Fibroblast of lung (primary cell): Measurements from ENCODE around the gene C10orf88. TPM values are rescaled to one million over a fixed set of nuclear protein-coding genes. Genes with fewer than 3 reads are reported as not detected.

Experiments used
- DNase-seq, 2 donors: peaks; one replicate each; pipeline versions ENCODE4 v3.0.0 to v3.0.0-alpha.2; 2010; ENCODE audit warnings: low read depth in 2 of 2
- H2AFZ ChIP-seq: 2 replicates; pipeline ENCODE4 v1.5.1; 2012; ENCODE audit warnings: low read length, control low read depth, inconsistent platforms
- H3K27ac ChIP-seq: 2 replicates; pipeline ENCODE4 v1.5.1; 2011; ENCODE audit warnings: low read length, control low read depth; ENCODE audit not compliant: insufficient read depth
- H3K27me3 ChIP-seq: 2 replicates; pipeline ENCODE4 v1.5.1; 2011; ENCODE audit warnings: mild to moderate bottlenecking, low read length; ENCODE audit not compliant: control insufficient read depth, insufficient read depth
- H3K36me3 ChIP-seq: 2 replicates; pipeline ENCODE4 v1.5.1; 2011; ENCODE audit warnings: low read length; ENCODE audit not compliant: control insufficient read depth, insufficient read depth
- H3K4me1 ChIP-seq: 2 replicates; pipeline ENCODE4 v1.5.1; 2011; ENCODE audit warnings: low read length; ENCODE audit not compliant: control insufficient read depth, insufficient read depth; ENCODE audit errors: extremely low read depth
- H3K4me2 ChIP-seq: 2 replicates; pipeline ENCODE4 v1.5.1; 2011; ENCODE audit warnings: low read length, control low read depth; ENCODE audit not compliant: insufficient read depth; ENCODE audit errors: extremely low read depth
- H3K4me3 ChIP-seq, 4 experiments: fragments of 200-600 bp in 1 of 4; sonication (generic) in 1 of 4; replicated peaks in 1 of 4; 2 replicates each; pipeline ENCODE4 v1.5.1; 2011 to 2016; ENCODE audit warnings: low read length in 4 of 4, low read depth in 3 of 4, mild to moderate bottlenecking in 3 of 4, control low read depth in 2 of 4, inconsistent platforms in 1 of 4, mixed read lengths in 1 of 4; ENCODE audit not compliant: insufficient read depth in 1 of 4; ENCODE audit errors: control extremely low read depth in 1 of 4
- H3K79me2 ChIP-seq: 2 replicates; pipeline ENCODE4 v1.5.1; 2012; ENCODE audit warnings: mild to moderate bottlenecking, low read length, inconsistent platforms; ENCODE audit not compliant: control insufficient read depth, insufficient read depth
- H3K9ac ChIP-seq: 2 replicates; pipeline ENCODE4 v1.5.1; 2011; ENCODE audit warnings: mild to moderate bottlenecking, low read length, control low read depth; ENCODE audit not compliant: insufficient read depth
- H3K9me3 ChIP-seq: 2 replicates; pipeline ENCODE4 v1.5.1; 2012; ENCODE audit warnings: low read depth, low read length; ENCODE audit not compliant: control insufficient read depth, insufficient read depth
- H4K20me1 ChIP-seq: 2 replicates; pipeline ENCODE4 v1.5.1; 2011; ENCODE audit warnings: low read length; ENCODE audit not compliant: control insufficient read depth, insufficient read depth; ENCODE audit errors: extremely low read depth
- EZH2 ChIP-seq: IDR thresholded peaks from 2 replicates; pipeline ENCODE4 v1.5.1; 2012; ENCODE audit warnings: low read length, control low read depth, mild to moderate bottlenecking; ENCODE audit errors: missing control alignments
- polyA minus RNA-seq: library from RNA; depleted of rRNA, polyadenylated mRNA; stranded (reverse); fragments of >200 nt; gene quantifications from 2 replicates; pipeline ENCODE4 v1.2.3, GENCODE V29; 2011; ENCODE audit warnings: low replicate concordance
- polyA plus RNA-seq, 2 donors: library from polyadenylated mRNA; depleted of rRNA in 1 of 2; stranded (reverse) in 1 of 2; unstranded in 1 of 2; fragments of >200 nt; gene quantifications; 2 replicates each; pipeline ENCODE4 v1.2.1, GENCODE V29; 2011 to 2012; ENCODE audit warnings: missing spikeins in 1 of 2
- total RNA-seq: library from RNA; depleted of rRNA; stranded (reverse); fragments of >200 nt; gene quantifications from 2 replicates; pipeline ENCODE4 v1.2.1, GENCODE V29; 2014
- TF ChIP-seq, protein P1 (sequence below), 2 donors: IDR thresholded peaks in 1 of 2; conservative IDR thresholded peaks in 1 of 2; 1 replicate in 1 of 2; 2 replicates in 1 of 2; pipeline ENCODE4 v1.5.1; 2011 to 2012; ENCODE audit warnings: low read length in 2 of 2, control low read depth in 1 of 2, inconsistent platforms in 1 of 2, low read depth in 1 of 2, mild to moderate bottlenecking in 1 of 2

The C10orf88 gene, protein sequence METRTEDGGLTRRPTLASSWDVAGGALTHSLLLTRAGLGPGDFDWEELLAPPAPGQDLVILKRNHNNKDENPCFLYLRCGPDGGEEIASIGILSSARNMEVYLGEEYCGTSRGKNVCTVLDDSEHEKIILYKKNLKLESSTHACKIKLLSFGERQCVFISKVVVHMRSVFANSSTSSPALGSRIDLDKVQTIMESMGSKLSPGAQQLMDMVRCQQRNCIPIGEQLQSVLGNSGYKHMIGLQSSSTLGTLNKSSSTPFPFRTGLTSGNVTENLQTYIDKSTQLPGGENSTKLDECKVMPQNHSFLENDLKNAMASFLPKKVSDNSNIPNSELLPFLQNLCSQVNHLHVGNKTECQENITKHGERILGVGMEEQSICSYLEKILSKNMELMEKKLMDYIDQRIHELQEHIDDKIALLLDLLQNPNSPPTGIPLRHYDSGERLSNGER
- total RNA-seq (13.1 and 25.1 TPM in 2 replicates), polyA plus RNA-seq (7.1 and 9.2 TPM in 2 replicates), polyA minus RNA-seq (0.24 and 2.6 TPM in 2 replicates)
- 8.0 and 8.6 TPM in 2 replicates for polyA plus RNA-seq (2012)

DNA sequence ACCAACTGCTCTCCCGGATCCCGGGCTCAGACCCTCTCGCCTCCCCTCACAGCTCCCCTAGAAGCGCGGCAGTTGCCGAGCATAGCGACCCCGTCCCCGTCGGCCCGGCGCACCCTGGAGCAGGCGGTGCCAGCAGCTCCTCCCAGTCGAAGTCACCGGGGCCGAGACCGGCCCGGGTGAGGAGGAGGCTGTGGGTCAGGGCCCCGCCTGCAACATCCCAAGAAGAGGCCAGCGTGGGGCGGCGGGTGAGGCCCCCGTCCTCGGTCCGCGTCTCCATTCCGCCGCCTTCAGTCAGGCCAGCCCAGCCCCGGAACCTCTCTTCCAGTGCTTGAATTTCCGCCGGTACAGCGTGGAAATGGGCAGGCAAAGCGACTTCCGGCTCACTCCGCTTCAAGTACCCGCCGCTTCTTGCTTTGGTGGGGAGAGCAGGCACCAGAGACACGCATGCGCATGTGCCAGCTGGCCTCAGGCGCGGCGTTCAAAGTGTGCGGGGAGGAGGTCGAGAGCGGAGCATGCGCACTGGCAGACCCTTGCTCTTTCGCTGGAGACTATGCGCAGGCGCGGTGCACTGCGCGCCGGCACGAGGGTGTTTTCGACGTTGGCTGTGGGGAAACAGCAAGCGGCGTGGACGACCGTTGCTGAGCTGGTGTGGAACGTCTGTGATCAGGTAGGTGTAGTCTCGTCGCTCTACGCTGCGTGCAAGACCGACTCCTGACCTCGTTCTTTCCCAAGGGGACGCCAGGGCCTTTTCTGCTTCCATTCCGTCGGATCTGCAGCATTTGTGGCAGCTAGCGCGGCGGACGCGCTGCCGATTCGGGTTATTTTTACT lies at the start of gene C10orf88:
TSS of gene C10orf88 (minus strand) at position 326 of the 829 bp plus-strand sequence. CDS start at position 277, 49 bp downstream.
- peak within 1 kb of the TSS; percentile 100 for H2AFZ ChIP-seq
- no peaks in the 10 kb centered on the region for H3K36me3 ChIP-seq
- H3K27ac ChIP-seq, result peak within 1 kb of the TSS; percentile 84
- no peaks in the 10 kb centered on the region for H3K9me3 ChIP-seq
- no peaks in the 10 kb centered on the region for H3K4me1 ChIP-seq
- H4K20me1 ChIP-seq, result no peaks in the 10 kb centered on the region
- H3K27me3 ChIP-seq, result no peaks in the 10 kb centered on the region
- peak; percentile 98 to 99 for DNase-seq
- H3K4me2 ChIP-seq, result peak within 1 kb of the TSS; percentile 81
- H3K79me2 ChIP-seq, result peaks cover 2% of the 10 kb centered on the region
- TF ChIP-seq, protein P1, sequence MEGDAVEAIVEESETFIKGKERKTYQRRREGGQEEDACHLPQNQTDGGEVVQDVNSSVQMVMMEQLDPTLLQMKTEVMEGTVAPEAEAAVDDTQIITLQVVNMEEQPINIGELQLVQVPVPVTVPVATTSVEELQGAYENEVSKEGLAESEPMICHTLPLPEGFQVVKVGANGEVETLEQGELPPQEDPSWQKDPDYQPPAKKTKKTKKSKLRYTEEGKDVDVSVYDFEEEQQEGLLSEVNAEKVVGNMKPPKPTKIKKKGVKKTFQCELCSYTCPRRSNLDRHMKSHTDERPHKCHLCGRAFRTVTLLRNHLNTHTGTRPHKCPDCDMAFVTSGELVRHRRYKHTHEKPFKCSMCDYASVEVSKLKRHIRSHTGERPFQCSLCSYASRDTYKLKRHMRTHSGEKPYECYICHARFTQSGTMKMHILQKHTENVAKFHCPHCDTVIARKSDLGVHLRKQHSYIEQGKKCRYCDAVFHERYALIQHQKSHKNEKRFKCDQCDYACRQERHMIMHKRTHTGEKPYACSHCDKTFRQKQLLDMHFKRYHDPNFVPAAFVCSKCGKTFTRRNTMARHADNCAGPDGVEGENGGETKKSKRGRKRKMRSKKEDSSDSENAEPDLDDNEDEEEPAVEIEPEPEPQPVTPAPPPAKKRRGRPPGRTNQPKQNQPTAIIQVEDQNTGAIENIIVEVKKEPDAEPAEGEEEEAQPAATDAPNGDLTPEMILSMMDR (conservative IDR thresholded peaks at IDR 0.05 in 1 of 2, IDR thresholded peaks at IDR 0.05 in 1 of 2; ENCODE audit: low read depth in 1 of 2, low read length in 2 of 2), result no peak
- TF ChIP-seq EZH2, result no peak
- H3K4me3 ChIP-seq, result peak within 1 kb of the TSS; percentile 67 to 92 (median 78)
- peak within 1 kb of the TSS; percentile 84 for H3K9ac ChIP-seq

- Histone ChIP-seq H3K9ac (no peak overlapping the region), H3K4me2 (no peak overlapping the region), H4K20me1 (no peaks in the 10 kb centered on the region), H3K27me3 (no peaks in the 10 kb centered on the region), H3K79me2 (peaks cover 19% of the 10 kb centered on the region), H3K4me1 (no peaks in the 10 kb centered on the region), H3K4me3 (no peak overlapping the region), H2AFZ (no peak overlapping the region), H3K9me3 (no peaks in the 10 kb centered on the region), H3K27ac (no peak overlapping the region), H3K36me3 (no peaks in the 10 kb centered on the region)
- TF ChIP-seq EZH2, result no peak
- TF ChIP-seq, protein P1 (conservative IDR thresholded peaks at IDR 0.05 in 1 of 2, IDR thresholded peaks at IDR 0.05 in 1 of 2; ENCODE audit: low read depth in 1 of 2, low read length in 2 of 2), result no peak
- no peak for DNase-seq
Observed at GRCh38 chr10:123001370-123001769, 47.3 kb upstream of the C10orf88 start.

- H3K9me3 ChIP-seq, result no peaks in the 10 kb centered on the region
- TF ChIP-seq, protein P1 (conservative IDR thresholded peaks at IDR 0.05 in 1 of 2, IDR thresholded peaks at IDR 0.05 in 1 of 2; ENCODE audit: low read depth in 1 of 2, low read length in 2 of 2), result no peak
- TF ChIP-seq EZH2, result no peak
- H3K27ac ChIP-seq, result no peak overlapping the region
- H4K20me1 ChIP-seq, result no peaks in the 10 kb centered on the region
- no peaks in the 10 kb centered on the region for H3K4me1 ChIP-seq
- no peaks in the 10 kb centered on the region for H3K27me3 ChIP-seq
- H3K4me2 ChIP-seq, result no peak overlapping the region
- peaks cover 9% of the 10 kb centered on the region for H3K79me2 ChIP-seq
- no peak for DNase-seq
- no peak overlapping the region for H3K4me3 ChIP-seq
- H3K36me3 ChIP-seq, result no peaks in the 10 kb centered on the region
- no peak overlapping the region for H3K9ac ChIP-seq
- H2AFZ ChIP-seq, result no peak overlapping the region
Observed at GRCh38 chr10:123000155-123000554, 46.1 kb upstream of the C10orf88 start.
